SK-N-SH (cell line): ENCODE measurements around the gene EPB41L5. TPM values are rescaled to one million over a fixed set of nuclear protein-coding genes. Genes with fewer than 3 reads are reported as not detected.

Experiments used
- CTCF ChIA-PET: fragments of 300-600, 350-600 bp; formaldehyde crosslinking; extraction: SDS; loops from one replicate; lab custom pipeline; 2021; lab: Yijun Ruan, JAX
- POLR2A ChIA-PET: fragments of 350-600 bp; sonication (Branson Sonifier 250); formaldehyde crosslinking; extraction: SDS; loops from one replicate; lab custom pipeline; 2020; ENCODE audit warnings: antibody characterized with exemption, inconsistent platforms; lab: Yijun Ruan, JAX
- DNase-seq: peaks from one replicate; pipeline ENCODE4 v3.0.0; 2012
- H2AFZ ChIP-seq: fragments of 200-600 bp; sonication (generic); 2 replicates; pipeline ENCODE4 v1.8.1; 2016; ENCODE audit warnings: antibody characterized with exemption, mild to moderate bottlenecking, low read depth
- H3F3A ChIP-seq: fragments of 200-600 bp; sonication (generic); replicated peaks from 2 replicates; pipeline ENCODE3; 2016; ENCODE audit warnings: antibody characterized with exemption, mild to moderate bottlenecking; ENCODE audit not compliant: insufficient read depth
- H3K27ac ChIP-seq, 2 experiments: fragments of 200-500 bp in 1 of 2; fragments of 200-600 bp in 1 of 2; sonication (Bioruptor generic) in 1 of 2; sonication (generic), shearing (Covaris generic) in 1 of 2; 2 replicates each; pipeline versions ENCODE4 v1.5.1 to v1.6.1; 2014 to 2016; ENCODE audit warnings: low read depth in 2 of 2, inconsistent platforms in 1 of 2, low read length in 1 of 2, mild to moderate bottlenecking in 1 of 2, mixed read lengths in 1 of 2
- H3K27me3 ChIP-seq: fragments of 200-600 bp; sonication (generic), shearing (Covaris generic); 2 replicates; pipeline ENCODE4 v1.6.1; 2016; ENCODE audit warnings: mixed run types; ENCODE audit not compliant: insufficient read depth
- H3K36me3 ChIP-seq, 2 experiments: fragments of 200-500 bp in 1 of 2; fragments of 200-600 bp in 1 of 2; sonication (Bioruptor generic) in 1 of 2; sonication (generic) in 1 of 2; replicated peaks in 1 of 2; 2 replicates each; pipeline versions ENCODE3 to v1.5.1; 2014 to 2016; ENCODE audit warnings: low read length in 1 of 2, mild to moderate bottlenecking in 1 of 2; ENCODE audit not compliant: insufficient read depth in 2 of 2, control insufficient read depth in 1 of 2
- H3K4me1 ChIP-seq, 2 experiments: fragments of 200-500 bp in 1 of 2; fragments of 200-600 bp in 1 of 2; sonication (Bioruptor generic) in 1 of 2; sonication (generic), shearing (Covaris generic) in 1 of 2; 2 replicates each; pipeline versions ENCODE4 v1.5.1 to v1.6.1; 2014 to 2016; ENCODE audit warnings: low read depth in 1 of 2, low read length in 1 of 2, mixed run types in 1 of 2; ENCODE audit not compliant: insufficient read depth in 2 of 2, control insufficient read depth in 1 of 2
- H3K4me2 ChIP-seq: fragments of 200-600 bp; sonication (generic), shearing (Covaris generic); 2 replicates; pipeline ENCODE4 v1.6.1; 2017; ENCODE audit warnings: mixed run types
- H3K4me3 ChIP-seq, 2 experiments: fragments of 200-500 bp in 1 of 2; fragments of 200-600 bp in 1 of 2; sonication (Bioruptor generic) in 1 of 2; sonication (generic), shearing (Covaris generic) in 1 of 2; 2 replicates each; pipeline versions ENCODE4 v1.5.1 to v1.8.1; 2014 to 2016; ENCODE audit warnings: low read depth in 2 of 2, inconsistent platforms in 1 of 2, low read length in 1 of 2, mild to moderate bottlenecking in 1 of 2, mixed read lengths in 1 of 2, moderate library complexity in 1 of 2
- H3K79me2 ChIP-seq: fragments of 200-600 bp; sonication (generic); 2 replicates; pipeline ENCODE4 v1.8.1; 2017; ENCODE audit warnings: mild to moderate bottlenecking; ENCODE audit not compliant: insufficient read depth
- H3K9ac ChIP-seq: fragments of 200-600 bp; sonication (generic); 2 replicates; pipeline ENCODE4 v1.6.1; 2017; ENCODE audit warnings: mixed run types
- H3K9me2 ChIP-seq: fragments of 200-600 bp; sonication (generic); 2 replicates; pipeline ENCODE4 v1.6.1; 2017; ENCODE audit warnings: mixed run types
- H3K9me3 ChIP-seq: fragments of 200-600 bp; sonication (generic); 2 replicates; pipeline ENCODE4 v1.6.1; 2017; ENCODE audit warnings: mixed run types, mild to moderate bottlenecking, moderate library complexity
- H4K20me1 ChIP-seq: fragments of 200-600 bp; sonication (generic); 2 replicates; pipeline ENCODE4 v1.6.1; 2017; ENCODE audit warnings: mild to moderate bottlenecking, mixed run types; ENCODE audit not compliant: insufficient read depth
- CHD2 ChIP-seq: fragments of 150-350 bp; IDR thresholded peaks from 2 replicates; pipeline ENCODE4 v1.6.1; 2018; ENCODE audit warnings: low read length; ENCODE audit not compliant: partially characterized antibody
- EP300 ChIP-seq, 2 experiments: IDR thresholded peaks; 2 replicates each; pipeline versions ENCODE4 v1.4.0 to v1.6.1; 2012; ENCODE audit warnings: borderline replicate concordance in 1 of 2, low read depth in 1 of 2, low read length in 1 of 2
- FOXJ3 ChIP-seq: sonication (generic); formaldehyde crosslinking; IDR thresholded peaks from 2 replicates; pipeline ENCODE4 v1.5.1; 2020; ENCODE audit warnings: mild to moderate bottlenecking, missing genetic modification reagents
- FOXM1 ChIP-seq: IDR thresholded peaks from 2 replicates; pipeline ENCODE4 v1.4.0; 2012; ENCODE audit warnings: low read depth, mild to moderate bottlenecking
- GABPA ChIP-seq: IDR thresholded peaks from 2 replicates; pipeline ENCODE4 v1.4.0; 2012; ENCODE audit warnings: low read depth, mild to moderate bottlenecking
- IRF3 ChIP-seq: fragments of 150-350 bp; IDR thresholded peaks from 2 replicates; pipeline ENCODE4 v1.6.1; 2016; ENCODE audit warnings: mild to moderate bottlenecking, low read depth, low read length
- MEF2A ChIP-seq: IDR thresholded peaks from 2 replicates; pipeline ENCODE4 v1.4.0; 2012; ENCODE audit warnings: low read depth, borderline replicate concordance
- MXI1 ChIP-seq: IDR thresholded peaks from 2 replicates; pipeline ENCODE4 v1.6.1; 2012; ENCODE audit warnings: mild to moderate bottlenecking, low read depth, low read length, improper control_type of control experiment
- NFIC ChIP-seq: IDR thresholded peaks from 2 replicates; pipeline ENCODE4 v1.4.0; 2012; ENCODE audit warnings: borderline replicate concordance
- NRF1 ChIP-seq: IDR thresholded peaks from 2 replicates; pipeline ENCODE4 v1.6.1; 2012; ENCODE audit warnings: low read depth, mild to moderate bottlenecking, low read length
- POLR2AphosphoS5 ChIP-seq: IDR thresholded peaks from 2 replicates; pipeline ENCODE4 v1.6.1; 2012; ENCODE audit warnings: low read depth, low read length
- RAD21 ChIP-seq: IDR thresholded peaks from 2 replicates; pipeline ENCODE4 v1.6.1; 2012; ENCODE audit warnings: mild to moderate bottlenecking, low read length
- RCOR1 ChIP-seq: fragments of 150-350 bp; IDR thresholded peaks from 2 replicates; pipeline ENCODE4 v1.6.1; 2017; ENCODE audit warnings: antibody characterized with exemption, low read length
- SMC3 ChIP-seq: IDR thresholded peaks from 2 replicates; pipeline ENCODE4 v1.6.1; 2012; ENCODE audit warnings: low read depth, low read length, improper control_type of control experiment
- TCF12 ChIP-seq: IDR thresholded peaks from 2 replicates; pipeline ENCODE4 v1.4.0; 2012
- whole genome bisulfite sequencing: methylation state at CpG from one replicate; pipeline ENCODE4 v1.1.6; 2017; ENCODE audit warnings: low lambda C conversion rate; 5-methylcytosine and 5-hydroxymethylcytosine counted together
- polyA plus RNA-seq, 3 experiments: library from polyadenylated mRNA; depleted of rRNA; stranded (reverse); fragments of >200 nt; gene quantifications; 2 replicates each; pipeline ENCODE4 v1.2.3, GENCODE V29; 2012
- TF ChIP-seq, protein P1 (sequence below): fragments of 200-600 bp; sonication (generic); IDR thresholded peaks from 2 replicates; pipeline ENCODE4 v1.6.1; 2017; ENCODE audit warnings: antibody characterized with exemption, mild to moderate bottlenecking, moderate library complexity
- TF ChIP-seq, protein P2 (sequence below): IDR thresholded peaks from 2 replicates; pipeline ENCODE4; 2012

EPB41L5 gene
- polyA plus RNA-seq, 1 of the 3 experiments (the other 2 are of a cell fraction), result 5.3 TPM

DNA sequence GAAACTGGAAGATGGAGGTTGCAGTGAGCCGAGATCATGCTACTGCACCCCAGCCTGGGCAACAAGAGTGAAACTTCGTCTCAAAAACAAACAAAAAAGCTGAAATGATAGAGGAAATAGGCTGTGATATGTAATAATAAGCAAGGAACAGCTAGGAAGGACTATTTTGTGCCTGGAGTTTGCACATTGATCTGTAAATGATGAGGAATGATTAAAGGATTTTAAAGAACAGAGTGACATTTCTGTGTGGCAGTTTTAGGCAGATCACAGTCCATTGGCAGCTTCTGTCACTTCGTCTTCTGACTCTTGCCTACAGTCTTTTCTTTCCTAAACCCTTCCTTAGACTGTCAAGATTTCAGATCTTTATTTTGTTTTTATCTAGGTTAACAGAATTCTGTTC, 19.4 kb downstream of the EPB41L5 start:
- no peaks in the 10 kb centered on the region for H3K27me3 ChIP-seq
- H3K27ac ChIP-seq, result no peak overlapping the region
- no peaks in the 10 kb centered on the region for H4K20me1 ChIP-seq
- 91% methylated on average over 3 of the region's 3 CpGs for WGBS
- H3K4me2 ChIP-seq, result no peak overlapping the region
- H3K9ac ChIP-seq, result no peak overlapping the region
- H3K9me3 ChIP-seq, result peaks cover 3% of the 10 kb centered on the region; the same call in 1 of the 2 replicates
- H3F3A ChIP-seq, result no peaks in the 10 kb centered on the region
- ChIA-PET POLR2A (no interaction called here), CTCF (no interaction called here)
- DNase-seq, result no peak
- no peak overlapping the region for H3K4me3 ChIP-seq
- no peak overlapping the region for H2AFZ ChIP-seq
- H3K9me2 ChIP-seq, result no peaks in the 10 kb centered on the region
- peaks cover 3% of the 10 kb centered on the region; the same call in 1 of the 2 replicates for H3K79me2 ChIP-seq
- H3K36me3 ChIP-seq, result peaks cover 0 to 2% of the 10 kb centered on the region in 2 experiments
- TF ChIP-seq MXI1 (no peak), TCF12 (no peak), CHD2 (no peak), NFIC (no peak), GABPA (no peak), NRF1 (no peak), SMC3 (no peak), RCOR1 (no peak)
- H3K4me1 ChIP-seq, result no peaks in the 10 kb centered on the region

DNA sequence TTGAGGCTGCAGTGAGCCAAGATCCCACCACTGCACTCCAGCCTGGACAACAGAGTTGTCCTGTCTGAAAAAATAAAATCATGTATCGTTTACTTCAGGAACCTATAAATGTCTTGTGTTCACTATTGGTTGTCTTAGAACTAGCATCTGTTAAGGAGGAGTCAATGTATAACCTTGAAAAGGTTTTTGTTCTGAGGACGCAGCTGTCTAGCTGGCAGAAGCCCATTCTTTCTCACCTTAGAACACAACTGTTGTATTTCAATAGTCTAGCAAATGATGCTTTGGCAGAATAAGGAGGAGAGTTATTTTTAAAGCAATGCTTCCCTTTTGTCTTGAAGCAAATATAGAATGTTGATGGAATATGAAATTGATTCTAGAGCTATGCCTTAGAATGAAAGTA, 21.1 kb downstream of the EPB41L5 start:
- Histone ChIP-seq H3K9me3 (peaks cover 3% of the 10 kb centered on the region; the same call in 1 of the 2 replicates), H3K9ac (no peak overlapping the region), H3K9me2 (no peaks in the 10 kb centered on the region), H3K4me2 (no peak overlapping the region), H3K27ac (no peak overlapping the region), H3K36me3 (peaks cover 0 to 5% of the 10 kb centered on the region in 2 experiments), H3K4me1 (no peaks in the 10 kb centered on the region)
- CTCF ChIA-PET, result no interaction called here
- POLR2A ChIA-PET, result no interaction called here
- WGBS, result 94% methylated on average over 2 of the region's 2 CpGs
- no peak for TF ChIP-seq FOXM1
- no peak for TF ChIP-seq IRF3
- no peak for TF ChIP-seq POLR2AphosphoS5
- TF ChIP-seq MEF2A, result no peak
- no peak for TF ChIP-seq RCOR1
- TF ChIP-seq GABPA, result no peak
- TF ChIP-seq, protein P1, sequence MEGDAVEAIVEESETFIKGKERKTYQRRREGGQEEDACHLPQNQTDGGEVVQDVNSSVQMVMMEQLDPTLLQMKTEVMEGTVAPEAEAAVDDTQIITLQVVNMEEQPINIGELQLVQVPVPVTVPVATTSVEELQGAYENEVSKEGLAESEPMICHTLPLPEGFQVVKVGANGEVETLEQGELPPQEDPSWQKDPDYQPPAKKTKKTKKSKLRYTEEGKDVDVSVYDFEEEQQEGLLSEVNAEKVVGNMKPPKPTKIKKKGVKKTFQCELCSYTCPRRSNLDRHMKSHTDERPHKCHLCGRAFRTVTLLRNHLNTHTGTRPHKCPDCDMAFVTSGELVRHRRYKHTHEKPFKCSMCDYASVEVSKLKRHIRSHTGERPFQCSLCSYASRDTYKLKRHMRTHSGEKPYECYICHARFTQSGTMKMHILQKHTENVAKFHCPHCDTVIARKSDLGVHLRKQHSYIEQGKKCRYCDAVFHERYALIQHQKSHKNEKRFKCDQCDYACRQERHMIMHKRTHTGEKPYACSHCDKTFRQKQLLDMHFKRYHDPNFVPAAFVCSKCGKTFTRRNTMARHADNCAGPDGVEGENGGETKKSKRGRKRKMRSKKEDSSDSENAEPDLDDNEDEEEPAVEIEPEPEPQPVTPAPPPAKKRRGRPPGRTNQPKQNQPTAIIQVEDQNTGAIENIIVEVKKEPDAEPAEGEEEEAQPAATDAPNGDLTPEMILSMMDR, result no peak
- no peak for TF ChIP-seq FOXJ3 (CRISPR knock-in tag)
- TF ChIP-seq TCF12, result no peak
- no peak for TF ChIP-seq RAD21
- no peak for TF ChIP-seq EP300 (IDR thresholded peaks at IDR 0.05; ENCODE audit: borderline replicate concordance in 1 of 2, low read depth in 1 of 2, low read length in 1 of 2)
- TF ChIP-seq, protein P2, sequence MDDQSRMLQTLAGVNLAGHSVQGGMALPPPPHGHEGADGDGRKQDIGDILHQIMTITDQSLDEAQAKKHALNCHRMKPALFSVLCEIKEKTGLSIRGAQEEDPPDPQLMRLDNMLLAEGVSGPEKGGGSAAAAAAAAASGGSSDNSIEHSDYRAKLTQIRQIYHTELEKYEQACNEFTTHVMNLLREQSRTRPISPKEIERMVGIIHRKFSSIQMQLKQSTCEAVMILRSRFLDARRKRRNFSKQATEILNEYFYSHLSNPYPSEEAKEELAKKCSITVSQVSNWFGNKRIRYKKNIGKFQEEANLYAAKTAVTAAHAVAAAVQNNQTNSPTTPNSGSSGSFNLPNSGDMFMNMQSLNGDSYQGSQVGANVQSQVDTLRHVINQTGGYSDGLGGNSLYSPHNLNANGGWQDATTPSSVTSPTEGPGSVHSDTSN, result no peak
- TF ChIP-seq, all 33 proteins: peak for 0
- Histone ChIP-seq H2AFZ (no peak overlapping the region), H3K27me3 (no peaks in the 10 kb centered on the region), H4K20me1 (no peaks in the 10 kb centered on the region), H3F3A (no peaks in the 10 kb centered on the region), H3K79me2 (0 out of 2 replicates have a peak, but pooled peaks cover 3% of the 10 kb centered on the region), H3K4me3 (no peak overlapping the region)
- no peak for DNase-seq
